Measurements from ENCODE around the gene EXOC4. TPM values are rescaled to one million over a fixed set of nuclear protein-coding genes. Genes with fewer than 3 reads are reported as not detected.

EXOC4 gene
- total and polyA plus RNA-seq, 9 donors = 26.8 to 80.5 (median 70.7) TPM

DNA sequence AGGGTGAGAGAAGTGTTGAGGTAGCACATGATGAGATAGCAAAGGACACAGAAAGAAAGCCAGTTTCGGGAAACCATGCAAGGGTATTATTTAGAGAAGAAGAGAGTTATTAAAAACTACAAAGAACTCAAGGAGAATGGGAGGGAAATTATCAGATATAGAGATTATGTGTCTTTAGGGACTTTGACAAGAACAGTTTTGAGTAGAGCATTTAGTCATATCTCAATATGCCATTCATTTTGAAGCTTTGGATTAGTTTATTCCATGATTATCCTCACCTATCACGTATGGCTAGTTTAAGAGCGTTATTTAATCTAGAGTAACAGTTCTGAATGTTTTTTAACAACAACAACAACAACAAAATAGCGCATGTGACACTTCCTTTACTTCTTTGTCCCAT is 409.4 kb downstream of the EXOC4 start:
- H3K27ac ChIP-seq = no peak overlapping the region
- no peak overlapping the region for H3K4me3 ChIP-seq
- intact Hi-C loops (cut with DNase I) = no loop called here
- no peaks in the 10 kb centered on the region for H3K4me1 ChIP-seq (ENCODE audit: insufficient read depth)
- no peak for TF ChIP-seq POLR2A (IDR thresholded peaks at IDR 0.05)
- no peak for TF ChIP-seq EP300 (IDR thresholded peaks at IDR 0.05)
- TF ChIP-seq, protein P1, sequence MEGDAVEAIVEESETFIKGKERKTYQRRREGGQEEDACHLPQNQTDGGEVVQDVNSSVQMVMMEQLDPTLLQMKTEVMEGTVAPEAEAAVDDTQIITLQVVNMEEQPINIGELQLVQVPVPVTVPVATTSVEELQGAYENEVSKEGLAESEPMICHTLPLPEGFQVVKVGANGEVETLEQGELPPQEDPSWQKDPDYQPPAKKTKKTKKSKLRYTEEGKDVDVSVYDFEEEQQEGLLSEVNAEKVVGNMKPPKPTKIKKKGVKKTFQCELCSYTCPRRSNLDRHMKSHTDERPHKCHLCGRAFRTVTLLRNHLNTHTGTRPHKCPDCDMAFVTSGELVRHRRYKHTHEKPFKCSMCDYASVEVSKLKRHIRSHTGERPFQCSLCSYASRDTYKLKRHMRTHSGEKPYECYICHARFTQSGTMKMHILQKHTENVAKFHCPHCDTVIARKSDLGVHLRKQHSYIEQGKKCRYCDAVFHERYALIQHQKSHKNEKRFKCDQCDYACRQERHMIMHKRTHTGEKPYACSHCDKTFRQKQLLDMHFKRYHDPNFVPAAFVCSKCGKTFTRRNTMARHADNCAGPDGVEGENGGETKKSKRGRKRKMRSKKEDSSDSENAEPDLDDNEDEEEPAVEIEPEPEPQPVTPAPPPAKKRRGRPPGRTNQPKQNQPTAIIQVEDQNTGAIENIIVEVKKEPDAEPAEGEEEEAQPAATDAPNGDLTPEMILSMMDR (IDR thresholded peaks at IDR 0.05) = no peak
- DNase-seq = no peak
- H3K36me3 ChIP-seq = no peaks in the 10 kb centered on the region
- H3K9me3 ChIP-seq = no peaks in the 10 kb centered on the region
- H3K27me3 ChIP-seq = no peaks in the 10 kb centered on the region
- WGBS, 3 donors = 95 to 98% (median 95%) methylated on average over 4 of the region's 4 CpGs

DNA sequence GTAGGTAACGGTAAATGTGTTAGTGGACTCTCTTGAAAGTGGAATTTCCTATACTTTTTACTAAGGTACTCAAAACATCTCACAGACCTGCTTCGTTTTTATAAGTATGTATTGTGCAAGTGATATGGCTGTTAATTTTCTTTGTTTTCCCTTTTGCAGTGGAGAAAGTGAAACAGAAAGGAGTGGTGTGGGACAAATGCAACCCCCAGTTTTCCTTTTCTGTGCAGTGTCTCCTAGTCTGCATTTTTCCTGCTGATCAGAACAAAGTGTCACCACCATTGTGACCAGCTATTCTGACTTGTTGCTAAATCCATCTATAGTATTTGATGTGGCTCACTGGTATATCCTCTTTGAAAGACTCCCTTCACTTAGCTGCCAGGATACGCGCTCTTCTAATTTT is 410.0 kb downstream of the EXOC4 start:
- Histone ChIP-seq H3K9me3 (no peaks in the 10 kb centered on the region), H3K4me1 (ENCODE audit: insufficient read depth) (no peaks in the 10 kb centered on the region), H3K27ac (no peak overlapping the region), H3K36me3 (no peaks in the 10 kb centered on the region), H3K27me3 (no peaks in the 10 kb centered on the region), H3K4me3 (no peak overlapping the region)
- no peak for DNase-seq
- 91 to 97% (median 93%) methylated on average over 4 of the region's 4 CpGs for whole genome bisulfite sequencing, 3 donors
- TF ChIP-seq POLR2A (IDR thresholded peaks at IDR 0.05) (no peak), EP300 (IDR thresholded peaks at IDR 0.05) (no peak)
- TF ChIP-seq, protein P1 (IDR thresholded peaks at IDR 0.05) = no peak
- intact Hi-C loops (cut with DNase I) = no loop called here

GRCh38 chr7:133664528-133664927 is 411.6 kb downstream of the EXOC4 start:
- intact Hi-C loops (cut with DNase I) = no loop called here
- Histone ChIP-seq H3K9me3 (no peaks in the 10 kb centered on the region), H3K4me1 (ENCODE audit: insufficient read depth) (no peaks in the 10 kb centered on the region), H3K36me3 (no peaks in the 10 kb centered on the region), H3K27me3 (no peaks in the 10 kb centered on the region), H3K27ac (no peak overlapping the region), H3K4me3 (no peak overlapping the region)
- DNase-seq = no peak
- no peak for TF ChIP-seq EP300 (IDR thresholded peaks at IDR 0.05)
- TF ChIP-seq, protein P1 (IDR thresholded peaks at IDR 0.05) = no peak
- no peak for TF ChIP-seq POLR2A (IDR thresholded peaks at IDR 0.05)

DNA sequence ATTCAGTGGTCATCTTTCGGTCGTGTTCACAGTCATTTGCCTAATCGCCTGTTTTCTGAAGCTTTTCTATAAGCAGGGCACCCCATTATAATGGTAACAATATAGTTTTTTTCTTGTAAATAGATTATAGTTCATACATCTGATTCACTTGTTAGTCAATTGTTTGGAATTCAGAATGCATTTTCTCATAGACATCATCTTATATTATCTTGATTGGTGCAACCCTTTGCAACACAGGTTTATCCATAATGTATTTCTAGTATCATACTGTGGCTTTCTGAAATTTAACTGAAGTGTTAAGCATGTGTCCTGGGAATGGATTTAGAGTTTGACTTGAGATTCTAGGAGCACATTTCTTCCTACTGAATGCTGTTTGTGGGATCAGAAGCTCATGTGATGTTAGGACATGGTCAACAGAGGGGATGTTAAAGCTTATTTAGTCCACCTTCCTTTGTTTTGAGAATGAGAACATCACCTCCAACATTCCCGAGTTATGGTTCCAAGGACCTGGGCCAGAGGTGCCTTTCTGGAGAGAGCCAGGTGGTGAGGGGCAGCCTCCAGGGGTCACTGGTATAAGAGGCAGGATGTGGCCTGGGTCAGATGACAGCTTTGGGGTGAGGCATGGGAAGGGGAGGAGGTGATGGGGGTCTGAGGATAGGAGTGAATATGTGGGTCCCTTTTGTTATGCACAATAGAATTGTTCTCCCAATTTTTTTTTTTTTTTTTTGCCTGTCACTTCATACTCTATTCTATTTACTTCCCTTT is 415.6 kb downstream of the EXOC4 start:
- TF ChIP-seq, protein P1 (IDR thresholded peaks at IDR 0.05) = no peak
- TF ChIP-seq POLR2A (IDR thresholded peaks at IDR 0.05) (no peak), EP300 (IDR thresholded peaks at IDR 0.05) (no peak)
- no peaks in the 10 kb centered on the region for H3K4me1 ChIP-seq (ENCODE audit: insufficient read depth)
- no peak for DNase-seq
- intact Hi-C loops (cut with DNase I) = no loop called here
- H3K36me3 ChIP-seq = no peaks in the 10 kb centered on the region
- no peaks in the 10 kb centered on the region for H3K9me3 ChIP-seq
- WGBS, 3 donors = 94 to 97% (median 97%) methylated on average over 4 of the region's 4 CpGs
- H3K27me3 ChIP-seq = no peaks in the 10 kb centered on the region
- H3K4me3 ChIP-seq = no peak overlapping the region
- no peak overlapping the region for H3K27ac ChIP-seq

Measured in ovary (tissue), 9 donors.